ENCODE data around the gene RET.

The RET gene

DNA sequence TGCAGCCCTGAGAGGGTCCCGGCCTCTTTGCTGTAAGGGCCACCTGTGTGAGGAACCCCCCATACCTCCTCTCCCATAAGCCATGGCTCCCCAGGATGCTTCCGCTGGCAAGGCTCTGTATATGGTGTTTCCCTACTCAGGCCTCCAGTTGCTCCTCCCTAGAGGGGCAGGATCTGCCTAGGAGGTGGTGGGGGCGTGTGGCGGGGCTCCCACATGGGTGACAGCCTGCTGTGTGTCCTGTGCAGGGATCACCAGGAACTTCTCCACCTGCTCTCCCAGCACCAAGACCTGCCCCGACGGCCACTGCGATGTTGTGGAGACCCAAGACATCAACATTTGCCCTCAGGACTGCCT is 35.7 kb downstream of the RET start:
- DNase-seq (ENCODE audit: insufficient read length, low spot score) (no peak), FAIRE-seq (no peak)
- TF ChIP-seq, protein P1, sequence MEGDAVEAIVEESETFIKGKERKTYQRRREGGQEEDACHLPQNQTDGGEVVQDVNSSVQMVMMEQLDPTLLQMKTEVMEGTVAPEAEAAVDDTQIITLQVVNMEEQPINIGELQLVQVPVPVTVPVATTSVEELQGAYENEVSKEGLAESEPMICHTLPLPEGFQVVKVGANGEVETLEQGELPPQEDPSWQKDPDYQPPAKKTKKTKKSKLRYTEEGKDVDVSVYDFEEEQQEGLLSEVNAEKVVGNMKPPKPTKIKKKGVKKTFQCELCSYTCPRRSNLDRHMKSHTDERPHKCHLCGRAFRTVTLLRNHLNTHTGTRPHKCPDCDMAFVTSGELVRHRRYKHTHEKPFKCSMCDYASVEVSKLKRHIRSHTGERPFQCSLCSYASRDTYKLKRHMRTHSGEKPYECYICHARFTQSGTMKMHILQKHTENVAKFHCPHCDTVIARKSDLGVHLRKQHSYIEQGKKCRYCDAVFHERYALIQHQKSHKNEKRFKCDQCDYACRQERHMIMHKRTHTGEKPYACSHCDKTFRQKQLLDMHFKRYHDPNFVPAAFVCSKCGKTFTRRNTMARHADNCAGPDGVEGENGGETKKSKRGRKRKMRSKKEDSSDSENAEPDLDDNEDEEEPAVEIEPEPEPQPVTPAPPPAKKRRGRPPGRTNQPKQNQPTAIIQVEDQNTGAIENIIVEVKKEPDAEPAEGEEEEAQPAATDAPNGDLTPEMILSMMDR (IDR thresholded peaks at IDR 0.05; ENCODE audit: insufficient read depth, missing control alignments), result no peak

DNA sequence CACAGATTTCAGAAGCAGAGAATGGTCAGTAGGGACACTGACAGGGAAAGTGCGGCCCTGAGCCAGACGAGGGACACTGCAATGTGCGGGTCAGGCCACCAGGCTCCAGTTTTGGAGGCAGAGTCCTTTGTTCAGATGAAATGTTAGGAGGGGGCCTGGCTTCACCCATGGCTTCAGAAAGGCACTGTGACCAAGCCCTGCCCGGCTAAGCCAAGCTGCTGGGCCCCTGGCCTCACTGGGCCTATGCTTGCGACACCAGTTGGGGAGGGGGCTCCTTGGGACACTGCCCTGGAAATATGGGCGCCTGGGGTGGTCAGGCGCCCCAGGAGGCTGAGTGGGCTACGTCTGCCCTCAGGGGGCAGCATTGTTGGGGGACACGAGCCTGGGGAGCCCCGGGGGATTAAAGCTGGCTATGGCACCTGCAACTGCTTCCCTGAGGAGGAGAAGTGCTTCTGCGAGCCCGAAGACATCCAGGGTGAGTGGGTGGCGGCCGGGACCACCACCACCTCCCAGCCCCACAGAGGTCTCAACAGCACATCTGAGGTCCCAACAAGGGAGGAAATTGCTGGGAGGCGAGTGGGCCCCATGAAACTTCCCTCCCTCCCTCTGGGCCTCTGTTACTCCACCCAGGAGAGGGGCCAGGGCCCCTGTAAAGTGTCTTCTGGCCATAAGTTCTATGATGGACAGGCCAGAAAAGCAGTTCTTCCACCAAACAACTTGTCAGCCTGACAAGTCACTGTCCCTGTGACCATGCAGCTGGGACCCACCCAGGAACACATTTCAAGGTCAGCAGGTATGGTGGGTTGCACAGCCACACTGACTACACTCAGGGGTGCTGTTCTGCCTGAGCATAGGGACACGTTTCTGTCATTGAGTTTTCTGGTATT is 36.6 kb downstream of the RET start:
- no peak for FAIRE-seq
- TF ChIP-seq, protein P1 (IDR thresholded peaks at IDR 0.05; ENCODE audit: insufficient read depth, missing control alignments), result no peak
- DNase-seq (ENCODE audit: insufficient read length, low spot score), result no peak

DNA sequence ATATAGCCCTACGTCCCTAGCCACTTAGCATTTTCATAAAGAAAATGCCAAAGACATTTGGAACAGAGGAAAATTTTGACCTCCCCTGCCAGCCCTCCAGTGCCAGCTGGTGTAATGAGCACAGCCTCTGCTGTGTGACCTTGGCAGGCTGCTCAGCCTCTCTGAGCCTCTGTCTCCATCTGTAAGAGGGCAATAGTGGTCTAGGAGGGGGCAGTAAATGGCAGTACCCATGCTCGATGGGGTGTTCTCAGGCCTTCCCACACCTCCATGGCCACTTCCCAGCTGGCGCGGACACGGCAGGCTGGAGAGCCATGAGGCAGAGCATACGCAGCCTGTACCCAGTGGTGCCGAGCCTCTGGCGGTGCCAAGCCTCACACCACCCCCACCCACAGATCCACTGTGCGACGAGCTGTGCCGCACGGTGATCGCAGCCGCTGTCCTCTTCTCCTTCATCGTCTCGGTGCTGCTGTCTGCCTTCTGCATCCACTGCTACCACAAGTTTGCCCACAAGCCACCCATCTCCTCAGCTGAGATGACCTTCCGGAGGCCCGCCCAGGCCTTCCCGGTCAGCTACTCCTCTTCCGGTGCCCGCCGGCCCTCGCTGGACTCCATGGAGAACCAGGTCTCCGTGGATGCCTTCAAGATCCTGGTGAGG is 37.3 kb downstream of the RET start:
- DNase-seq (ENCODE audit: insufficient read length, low spot score) (no peak), FAIRE-seq (no peak)
- TF ChIP-seq, protein P1 (IDR thresholded peaks at IDR 0.05; ENCODE audit: insufficient read depth, missing control alignments), result no peak

DNA sequence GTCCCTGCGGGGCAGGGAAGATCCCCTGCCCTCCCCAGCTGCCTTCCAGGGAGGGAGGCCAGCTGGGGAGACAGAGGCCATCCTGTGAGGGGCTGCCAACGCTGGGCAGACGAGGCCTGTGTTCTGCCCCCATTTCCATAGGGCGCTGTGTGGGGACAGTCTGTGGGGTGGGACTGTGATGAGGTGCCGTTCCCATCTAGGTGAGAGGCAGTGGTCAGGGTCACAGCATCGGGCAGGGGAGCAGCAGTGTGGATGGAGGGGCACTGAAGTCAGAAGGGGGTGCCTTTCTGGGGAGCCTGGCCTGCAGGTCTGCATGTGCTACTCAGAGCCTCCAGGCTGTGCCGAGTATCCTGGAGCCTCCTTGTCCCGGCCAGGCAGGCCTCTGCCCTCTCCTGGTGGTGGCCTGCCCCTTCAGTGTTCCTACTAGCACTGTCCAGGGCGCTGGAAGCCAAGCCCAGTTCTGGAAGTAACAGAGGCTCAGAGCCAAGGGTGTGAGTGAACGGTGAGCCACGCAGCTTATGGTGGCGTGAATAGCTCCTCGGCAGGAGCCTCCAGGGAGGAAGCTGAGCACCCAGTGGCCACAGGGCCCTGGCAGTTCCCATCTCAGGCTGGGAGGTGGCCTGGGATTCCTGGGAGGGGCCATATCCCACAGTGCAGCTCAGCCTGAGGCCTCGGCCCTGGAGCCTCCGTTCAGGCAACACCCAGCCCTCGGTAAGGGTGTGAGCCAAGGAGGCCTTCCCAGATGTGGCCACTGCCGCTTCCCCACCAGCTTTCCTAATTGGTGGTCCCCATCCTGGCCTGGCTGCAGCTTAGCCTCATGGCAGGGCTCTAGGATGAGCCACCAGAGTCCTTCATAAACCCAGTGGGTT is 38.1 kb downstream of the RET start:
- FAIRE-seq, result no peak
- TF ChIP-seq, protein P1 (IDR thresholded peaks at IDR 0.05; ENCODE audit: insufficient read depth, missing control alignments), result no peak
- DNase-seq (ENCODE audit: insufficient read length, low spot score), result no peak

DNA sequence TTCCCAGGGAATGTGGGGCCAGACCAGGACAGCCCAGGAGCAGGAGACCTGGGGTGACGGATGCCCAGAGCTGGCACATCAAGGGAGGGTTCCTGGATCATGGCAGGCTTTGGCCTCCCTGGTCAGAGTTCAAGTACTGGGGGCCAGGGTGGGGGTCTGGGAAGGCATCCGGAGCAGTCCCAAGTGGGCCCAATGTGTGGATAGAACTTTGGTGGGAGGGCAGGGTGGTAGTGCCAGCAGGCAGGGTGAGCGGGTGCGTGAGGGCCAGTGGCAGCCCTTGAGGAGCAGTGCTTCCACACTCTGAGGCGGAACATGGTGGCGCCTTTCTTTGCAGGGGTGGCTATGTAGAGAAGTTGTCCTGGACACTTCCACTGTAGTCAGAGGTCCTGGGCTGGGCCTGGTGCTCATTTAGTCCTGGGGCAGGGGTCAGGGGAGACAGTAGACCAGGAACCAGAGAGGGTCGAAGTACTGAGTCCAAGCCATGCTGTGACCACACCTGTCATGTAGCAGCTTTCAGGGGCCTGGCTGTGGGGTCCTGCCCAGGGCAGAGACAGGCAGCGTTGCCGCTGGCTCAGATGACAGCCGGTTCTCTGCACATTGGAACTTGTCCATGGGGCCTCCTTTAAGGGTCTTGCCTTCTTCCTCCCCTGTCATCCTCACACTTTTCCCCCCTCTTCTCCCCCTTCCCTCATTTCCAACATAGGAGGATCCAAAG is 39.2 kb downstream of the RET start:
- no peak for DNase-seq (ENCODE audit: insufficient read length, low spot score)
- FAIRE-seq, result no peak
- TF ChIP-seq, protein P1 (IDR thresholded peaks at IDR 0.05; ENCODE audit: insufficient read depth, missing control alignments), result no peak

DNA sequence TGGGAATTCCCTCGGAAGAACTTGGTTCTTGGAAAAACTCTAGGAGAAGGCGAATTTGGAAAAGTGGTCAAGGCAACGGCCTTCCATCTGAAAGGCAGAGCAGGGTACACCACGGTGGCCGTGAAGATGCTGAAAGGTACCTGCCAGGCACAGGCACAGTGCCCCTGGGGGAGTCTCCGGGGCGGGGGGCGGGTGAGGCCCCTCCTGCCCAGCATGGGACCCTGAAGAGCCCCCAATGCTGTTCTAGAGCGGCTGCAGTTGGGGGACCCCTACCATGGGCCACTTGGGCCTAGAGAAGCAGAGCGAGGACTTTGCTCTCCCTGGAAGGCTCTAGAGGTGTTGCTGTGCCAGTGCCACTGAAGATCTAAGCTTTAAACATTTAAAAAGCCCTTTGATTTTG is 39.7 kb downstream of the RET start:
- TF ChIP-seq, protein P1 (IDR thresholded peaks at IDR 0.05; ENCODE audit: insufficient read depth, missing control alignments), result no peak
- FAIRE-seq (no peak), DNase-seq (ENCODE audit: insufficient read length, low spot score) (no peak)
